GM10266 (cell line): ENCODE data around the gene HNRNPU.

Source experiments
- DNase-seq: peaks from one replicate; pipeline ENCODE4 v3.0.0; 2012; ENCODE audit errors: extremely low spot score
- TF ChIP-seq, protein P1 (sequence below): IDR thresholded peaks from 2 replicates; pipeline ENCODE4 v1.5.1; 2012; ENCODE audit warnings: mild to moderate bottlenecking, low read depth; ENCODE audit not compliant: control insufficient read depth, insufficient read depth; ENCODE audit errors: missing control alignments

Gene HNRNPU

DNA sequence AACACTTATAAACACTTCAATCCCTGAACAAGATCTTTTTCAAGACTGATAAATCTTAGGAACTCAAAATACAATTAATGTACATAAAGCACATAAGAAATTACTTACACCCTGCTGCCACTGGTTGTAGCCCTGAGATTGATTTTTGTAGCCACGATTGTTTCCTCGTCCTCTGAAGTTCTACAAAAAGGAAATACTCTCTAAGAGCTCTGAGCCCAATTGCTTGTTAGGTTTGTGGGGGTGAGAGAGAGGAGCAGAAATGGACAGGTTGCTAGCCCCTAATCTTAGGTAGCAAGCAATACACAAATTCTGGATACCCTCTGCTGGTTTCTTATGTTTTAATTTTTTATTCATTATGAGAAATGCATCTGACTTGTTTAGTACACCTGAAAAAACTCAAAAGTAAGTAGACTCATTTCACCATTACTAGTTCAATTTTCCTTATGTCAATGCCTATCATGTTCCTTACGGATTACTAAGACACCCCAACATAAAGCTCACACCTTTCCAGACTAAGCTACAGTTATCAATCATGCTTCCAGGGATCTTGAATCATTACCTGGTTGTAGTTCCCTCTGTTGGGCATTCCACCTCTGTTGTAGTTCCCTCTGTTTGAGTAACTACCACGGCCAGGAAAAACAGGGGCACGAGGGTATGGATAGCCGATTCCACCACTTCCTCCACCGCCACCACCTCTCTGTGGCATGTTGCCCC is 9.3 kb downstream of the HNRNPU start:
- no peak for DNase-seq
- TF ChIP-seq, protein P1, sequence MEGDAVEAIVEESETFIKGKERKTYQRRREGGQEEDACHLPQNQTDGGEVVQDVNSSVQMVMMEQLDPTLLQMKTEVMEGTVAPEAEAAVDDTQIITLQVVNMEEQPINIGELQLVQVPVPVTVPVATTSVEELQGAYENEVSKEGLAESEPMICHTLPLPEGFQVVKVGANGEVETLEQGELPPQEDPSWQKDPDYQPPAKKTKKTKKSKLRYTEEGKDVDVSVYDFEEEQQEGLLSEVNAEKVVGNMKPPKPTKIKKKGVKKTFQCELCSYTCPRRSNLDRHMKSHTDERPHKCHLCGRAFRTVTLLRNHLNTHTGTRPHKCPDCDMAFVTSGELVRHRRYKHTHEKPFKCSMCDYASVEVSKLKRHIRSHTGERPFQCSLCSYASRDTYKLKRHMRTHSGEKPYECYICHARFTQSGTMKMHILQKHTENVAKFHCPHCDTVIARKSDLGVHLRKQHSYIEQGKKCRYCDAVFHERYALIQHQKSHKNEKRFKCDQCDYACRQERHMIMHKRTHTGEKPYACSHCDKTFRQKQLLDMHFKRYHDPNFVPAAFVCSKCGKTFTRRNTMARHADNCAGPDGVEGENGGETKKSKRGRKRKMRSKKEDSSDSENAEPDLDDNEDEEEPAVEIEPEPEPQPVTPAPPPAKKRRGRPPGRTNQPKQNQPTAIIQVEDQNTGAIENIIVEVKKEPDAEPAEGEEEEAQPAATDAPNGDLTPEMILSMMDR = no peak

DNA sequence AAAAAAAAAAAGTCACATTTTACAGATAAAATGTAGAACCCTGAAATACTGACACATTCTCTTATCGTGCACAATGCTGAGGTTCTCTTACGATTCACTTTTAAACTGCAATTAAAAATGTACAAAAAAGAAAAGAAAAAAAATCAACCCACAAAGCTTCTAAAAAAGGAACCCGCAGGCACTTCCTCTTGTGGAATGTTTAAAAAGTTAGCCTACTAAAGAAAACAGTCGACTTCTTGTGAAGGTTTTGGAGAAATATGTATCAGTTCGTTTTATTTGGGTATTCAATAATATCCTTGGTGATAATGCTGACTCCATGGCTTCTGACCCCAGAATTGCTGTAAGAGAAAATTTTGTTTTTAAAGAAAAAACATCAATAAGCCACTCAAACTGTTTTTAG is 10.2 kb downstream of the HNRNPU start:
- no peak for DNase-seq
- TF ChIP-seq, protein P1 = no peak

DNA sequence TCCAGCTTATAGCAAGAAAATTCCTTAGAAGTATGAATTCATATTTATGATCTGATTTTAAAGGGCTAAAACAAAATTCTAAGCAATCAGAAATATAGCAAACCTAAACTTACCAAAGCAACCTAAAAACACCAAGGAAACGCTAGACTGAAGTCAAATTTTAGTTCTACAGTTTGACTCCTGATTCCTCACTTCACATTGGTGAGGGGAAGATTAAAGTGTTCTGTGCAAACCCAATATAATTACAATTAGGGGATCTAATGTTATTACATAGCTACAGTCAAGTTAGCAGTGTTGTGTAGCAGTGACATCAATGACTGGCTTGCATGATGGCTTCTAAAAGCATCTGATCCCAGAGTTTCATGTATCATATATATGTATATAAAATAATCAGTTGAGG is 11.6 kb downstream of the HNRNPU start:
- TF ChIP-seq, protein P1 = no peak
- no peak for DNase-seq

DNA sequence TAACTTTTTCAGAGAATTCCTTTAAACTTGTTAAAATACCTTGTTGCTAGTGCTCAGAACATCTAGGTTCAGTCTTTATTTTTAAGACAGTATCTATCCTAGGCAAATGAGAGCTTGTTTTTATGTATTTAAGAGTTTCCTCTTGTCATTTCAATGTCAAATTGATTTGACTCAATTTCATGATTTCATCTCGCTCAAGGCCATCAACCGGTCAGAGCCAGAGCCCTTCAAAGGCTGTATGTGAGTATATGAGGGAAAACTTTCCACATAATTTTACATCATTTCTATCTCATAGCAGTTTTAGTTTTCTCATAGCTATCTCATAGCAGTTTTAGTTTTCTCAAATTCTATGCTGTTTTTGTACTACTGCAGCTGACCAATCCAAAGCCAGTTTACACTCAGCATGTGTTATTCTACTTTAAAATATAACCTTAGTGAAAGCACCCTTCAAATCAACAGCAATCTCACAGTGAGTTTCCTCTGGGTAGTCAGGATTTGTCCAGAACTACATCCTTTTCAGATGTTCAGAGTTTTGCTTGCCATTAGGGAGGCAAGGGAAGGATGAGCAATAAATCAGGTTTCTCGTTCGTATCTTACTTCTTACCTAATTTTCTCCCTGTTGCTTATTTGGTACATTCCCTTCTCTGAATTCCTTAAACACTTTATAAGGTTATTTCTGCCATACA is 12.7 kb downstream of the HNRNPU start:
- TF ChIP-seq, protein P1 = no peak
- no peak for DNase-seq

DNA sequence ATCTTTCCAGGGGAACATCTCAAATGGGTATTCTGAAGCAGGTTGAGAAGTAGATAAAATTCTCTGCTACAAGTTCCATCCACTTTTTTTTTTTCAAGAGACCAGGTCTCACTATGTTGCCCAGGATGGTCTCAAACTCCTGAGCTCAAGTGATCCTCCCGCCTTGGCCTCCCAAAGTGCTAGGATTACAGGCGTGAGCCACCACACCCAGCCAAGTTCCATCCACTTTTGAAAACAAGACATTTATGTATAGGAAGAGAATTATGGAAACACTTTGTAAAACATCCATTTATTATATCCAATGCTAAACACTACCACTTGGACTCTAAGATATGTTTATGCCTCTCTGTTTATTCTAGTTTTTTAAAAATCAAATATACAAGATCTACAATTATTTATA is 13.4 kb downstream of the HNRNPU start:
- DNase-seq = no peak
- TF ChIP-seq, protein P1 = no peak

DNA sequence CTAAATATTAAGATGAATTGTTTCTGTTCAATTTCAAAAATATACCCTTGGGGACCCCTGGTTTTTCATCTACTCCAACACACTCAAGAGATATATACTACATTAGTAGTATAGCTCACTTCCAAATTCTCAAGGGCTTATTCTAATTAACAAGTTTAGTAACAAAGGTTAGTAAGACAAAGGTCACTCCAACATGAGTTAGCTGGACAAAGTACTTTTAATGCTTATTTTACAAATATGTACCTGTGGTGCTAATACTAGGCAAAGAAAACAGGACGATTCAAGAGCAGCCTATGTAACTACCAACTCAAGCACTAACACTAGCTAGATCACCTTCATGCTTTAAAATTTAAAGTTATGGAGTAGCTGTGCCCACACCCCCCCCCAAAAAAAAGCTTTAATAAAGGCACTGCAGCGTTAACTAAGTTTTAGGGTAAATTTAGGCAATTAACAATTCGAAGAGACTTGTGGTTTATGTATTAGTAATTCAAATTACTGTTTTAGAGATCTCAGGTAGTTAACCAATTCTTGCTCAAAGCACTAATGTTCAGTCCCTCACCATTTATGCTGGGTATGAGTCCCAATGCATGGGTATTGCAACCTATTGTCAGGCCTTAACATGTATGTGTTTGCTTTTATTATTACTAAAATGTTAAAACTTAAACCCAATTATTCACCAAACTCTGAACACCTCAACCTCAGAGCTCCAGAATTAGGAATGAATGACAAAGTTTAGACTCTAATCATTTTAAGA is 14.1 kb downstream of the HNRNPU start:
- TF ChIP-seq, protein P1 = no peak
- DNase-seq = no peak

DNA sequence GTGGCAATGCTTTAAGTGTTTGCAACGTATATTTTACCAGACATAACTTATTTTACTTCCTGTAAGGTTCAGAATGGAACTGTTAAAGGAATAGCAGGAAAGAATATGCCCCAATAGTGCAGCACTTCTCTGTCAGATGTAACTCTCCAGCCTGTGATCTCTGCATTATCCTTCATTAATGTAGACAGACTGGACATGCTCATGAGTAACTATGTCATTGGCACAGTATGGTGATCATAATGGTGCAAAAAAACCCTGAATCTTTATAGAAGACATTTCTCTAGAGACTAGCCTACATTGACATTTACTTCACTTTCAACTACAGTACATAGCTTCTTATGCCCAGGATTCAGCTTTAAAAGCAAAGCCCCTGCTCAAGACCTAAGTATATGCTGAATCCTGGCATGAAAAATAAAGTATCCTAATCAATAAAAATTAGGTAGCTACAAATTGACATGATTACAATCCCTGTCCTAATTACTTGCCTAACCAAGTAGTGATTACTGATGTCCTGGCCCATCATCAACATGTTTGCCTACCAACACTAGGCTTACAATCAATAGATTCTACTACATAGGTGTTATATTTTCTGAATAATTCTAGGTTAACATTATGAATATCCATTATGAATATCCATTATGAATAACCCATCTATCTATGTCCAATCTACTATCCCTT is 15.0 kb downstream of the HNRNPU start:
- TF ChIP-seq, protein P1 = no peak
- DNase-seq = no peak
